C4-2B (cell line): ENCODE data around the gene RPUSD1.

Experiments
- ZFX ChIP-seq: fragments of 450-650 bp; IDR thresholded peaks from 2 replicates; pipeline ENCODE4 v1.6.1; 2017
- TF ChIP-seq, protein P1 (sequence below): fragments of 450-650 bp; conservative IDR thresholded peaks from 2 replicates; pipeline ENCODE4 v1.5.1; 2017; ENCODE audit warnings: mild to moderate bottlenecking

DNA sequence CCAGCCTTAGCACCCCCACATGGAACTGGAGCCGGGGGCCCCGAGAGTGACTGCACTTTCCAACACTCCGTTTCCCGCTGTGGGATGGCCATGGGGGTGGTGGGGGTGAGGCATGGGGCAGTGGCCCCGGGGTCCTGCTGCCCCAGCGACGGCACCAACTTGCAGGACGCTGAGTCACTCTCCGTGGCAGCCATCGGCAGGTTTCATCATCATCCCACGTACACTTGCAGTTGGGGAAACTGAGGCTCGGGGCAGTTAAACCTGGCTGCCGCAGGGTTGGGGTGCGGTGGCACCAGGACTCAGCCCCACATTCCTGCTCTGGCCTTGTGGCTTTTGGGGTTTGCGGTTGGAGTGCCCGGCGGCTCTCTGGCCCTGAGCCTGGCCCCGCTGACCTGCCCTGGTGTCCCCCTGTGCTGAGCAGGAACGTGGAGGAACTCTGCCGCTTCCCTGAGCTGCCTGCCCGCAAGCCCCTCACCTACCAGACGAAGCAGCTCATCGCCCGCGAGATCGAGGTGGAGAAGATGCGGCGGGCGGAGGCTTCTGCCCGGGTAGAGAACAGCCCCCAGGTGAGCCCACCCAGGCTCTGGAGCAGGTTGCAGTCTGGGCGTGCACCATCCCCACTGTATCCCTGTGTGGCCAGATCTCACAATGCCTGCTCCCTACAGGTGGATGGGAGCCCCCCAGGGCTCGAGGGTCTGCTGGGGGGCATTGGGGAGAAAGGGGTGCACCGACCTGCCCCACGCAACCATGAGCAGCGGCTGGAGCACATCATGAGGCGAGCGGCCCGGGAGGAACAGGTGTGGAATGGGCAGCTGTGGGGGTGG, 8.3 kb upstream of the RPUSD1 start:
- TF ChIP-seq, protein P1, sequence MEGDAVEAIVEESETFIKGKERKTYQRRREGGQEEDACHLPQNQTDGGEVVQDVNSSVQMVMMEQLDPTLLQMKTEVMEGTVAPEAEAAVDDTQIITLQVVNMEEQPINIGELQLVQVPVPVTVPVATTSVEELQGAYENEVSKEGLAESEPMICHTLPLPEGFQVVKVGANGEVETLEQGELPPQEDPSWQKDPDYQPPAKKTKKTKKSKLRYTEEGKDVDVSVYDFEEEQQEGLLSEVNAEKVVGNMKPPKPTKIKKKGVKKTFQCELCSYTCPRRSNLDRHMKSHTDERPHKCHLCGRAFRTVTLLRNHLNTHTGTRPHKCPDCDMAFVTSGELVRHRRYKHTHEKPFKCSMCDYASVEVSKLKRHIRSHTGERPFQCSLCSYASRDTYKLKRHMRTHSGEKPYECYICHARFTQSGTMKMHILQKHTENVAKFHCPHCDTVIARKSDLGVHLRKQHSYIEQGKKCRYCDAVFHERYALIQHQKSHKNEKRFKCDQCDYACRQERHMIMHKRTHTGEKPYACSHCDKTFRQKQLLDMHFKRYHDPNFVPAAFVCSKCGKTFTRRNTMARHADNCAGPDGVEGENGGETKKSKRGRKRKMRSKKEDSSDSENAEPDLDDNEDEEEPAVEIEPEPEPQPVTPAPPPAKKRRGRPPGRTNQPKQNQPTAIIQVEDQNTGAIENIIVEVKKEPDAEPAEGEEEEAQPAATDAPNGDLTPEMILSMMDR = no peak
- TF ChIP-seq ZFX = no peak
